ENCODE results near the gene TET2. TPM values are rescaled to one million over a fixed set of nuclear protein-coding genes. Genes with fewer than 3 reads are reported as not detected.

The TET2 gene
- total RNA-seq, 1 experiment from 2014 or later: 3.4 TPM

- Mint-ChIP-seq H3K27ac (no peak overlapping the region), H3K36me3 (no peaks in the 10 kb centered on the region), H3K4me3 (no peak overlapping the region), H3K4me1 (peaks cover 15% of the 10 kb centered on the region), H3K27me3 (ENCODE audit: low read depth) (peaks cover 78% of the 10 kb centered on the region), H3K9me3 (no peaks in the 10 kb centered on the region)
- POLR2A ChIA-PET: no interaction called here
- DNase-seq (ENCODE audit: low spot score) (no peak), ATAC-seq (no peak)
- CTCF ChIA-PET: no interaction called here
- TF ChIP-seq ATF2 (CRISPR knock-in tag; IDR thresholded peaks at IDR 0.05; ENCODE audit: borderline replicate concordance, low read depth) (no peak), PRDM15 (CRISPR knock-in tag; IDR thresholded peaks at IDR 0.05) (no peak), CTCF (IDR thresholded peaks at IDR 0.05) (no peak), ZMAT4 (CRISPR knock-in tag; IDR thresholded peaks at IDR 0.05) (no peak), FOXK1 (CRISPR knock-in tag; IDR thresholded peaks at IDR 0.05) (no peak), CBFB (CRISPR knock-in tag; IDR thresholded peaks at IDR 0.05; ENCODE audit: low read depth) (no peak), NR3C1 (CRISPR knock-in tag; conservative IDR thresholded peaks at IDR 0.05; ENCODE audit: low read depth) (no peak)
Observed at GRCh38 chr4:105153749-105154148, 7.1 kb downstream of the TET2 start.

- no peak for TF ChIP-seq USF2 (CRISPR knock-in tag; IDR thresholded peaks at IDR 0.05)
- no peak for TF ChIP-seq E2F4 (CRISPR knock-in tag; IDR thresholded peaks at IDR 0.05; ENCODE audit: borderline replicate concordance, low read depth)
- Mint-ChIP-seq H3K4me1 (peaks cover 17% of the 10 kb centered on the region), H3K36me3 (no peaks in the 10 kb centered on the region), H3K27me3 (ENCODE audit: low read depth) (peaks cover 78% of the 10 kb centered on the region), H3K9me3 (no peaks in the 10 kb centered on the region), H3K27ac (no peak overlapping the region), H3K4me3 (no peak overlapping the region)
- POLR2A ChIA-PET: no interaction called here
- DNase-seq (ENCODE audit: low spot score) (no peak), ATAC-seq (no peak)
- CTCF ChIA-PET: no interaction called here
Observed at GRCh38 chr4:105154576-105154975, 7.9 kb downstream of the TET2 start.

- CTCF ChIA-PET: no interaction called here
- no peak for ATAC-seq
- TF ChIP-seq ARID4B (CRISPR knock-in tag; IDR thresholded peaks at IDR 0.05; ENCODE audit: borderline replicate concordance) (no peak), ZNF532 (CRISPR knock-in tag; IDR thresholded peaks at IDR 0.05; ENCODE audit: borderline replicate concordance) (no peak), ESRRA (CRISPR knock-in tag; IDR thresholded peaks at IDR 0.05; ENCODE audit: borderline replicate concordance) (no peak)
Observed at GRCh38 chr4:105155426-105155825, 8.8 kb downstream of the TET2 start.

More at GRCh38 chr4:105155426-105155825, 8.8 kb downstream of the TET2 start:
- no peak for DNase-seq (ENCODE audit: low spot score)
- Mint-ChIP-seq H3K27ac (no peak overlapping the region), H3K36me3 (no peaks in the 10 kb centered on the region), H3K4me1 (peaks cover 17% of the 10 kb centered on the region), H3K4me3 (no peak overlapping the region), H3K27me3 (ENCODE audit: low read depth) (peaks cover 78% of the 10 kb centered on the region), H3K9me3 (no peaks in the 10 kb centered on the region)
- POLR2A ChIA-PET: interaction anchor here (0.6 kb wide), 1 partner anchor 32 kb away, joined by 4 read pairs; no protein-coding TSS in a partner anchor

All from WTC11 (cell line).